Tibial nerve (tissue), 4 donors: ENCODE data around the gene ERFE.

Source experiments
- CTCF ChIP-seq, 5 experiments: fragments of 200-600 bp in 3 of 5; fragments of 450-650 bp in 2 of 5; sonication (generic) in 3 of 5; IDR thresholded peaks; one replicate each; pipeline ENCODE4 v1.5.1; 2016 to 2019; ENCODE audit warnings: antibody characterized with exemption in 5 of 5, mild to moderate bottlenecking in 3 of 5, moderate library complexity in 2 of 5
- EP300 ChIP-seq, 2 donors: sonication (generic); formaldehyde crosslinking; IDR thresholded peaks; one replicate each; pipeline ENCODE4 v1.6.1; 2017; ENCODE audit warnings: antibody characterized with exemption in 2 of 2, mild to moderate bottlenecking in 1 of 2
- POLR2A ChIP-seq, 2 donors: fragments of 450-650 bp; IDR thresholded peaks; one replicate each; pipeline ENCODE4 v1.6.1; 2017; ENCODE audit warnings: antibody characterized with exemption in 2 of 2, mild to moderate bottlenecking in 2 of 2, moderate library complexity in 2 of 2

- TF ChIP-seq CTCF (IDR thresholded peaks at IDR 0.05), result no peak
- TF ChIP-seq EP300 (IDR thresholded peaks at IDR 0.05), result no peak
- no peak for TF ChIP-seq POLR2A (IDR thresholded peaks at IDR 0.05)
These were observed 38.1 kb upstream of the ERFE start for GRCh38 chr2:238120463-238121298.
